ENCODE measurements around the gene SSR2.
A peak's percentile ranks its signal among the peaks of the same experiment; 100 is the strongest.
"Not testable (repeated sequence)": the region's sequence is repeated elsewhere in the genome, so short reads cannot be mapped to it uniquely, and the experiment has no call there.

Gene SSR2

GRCh38 chr1:155990005-155990739 is 30.6 kb downstream of the SSR2 start:
- no peak for DNase-seq

GRCh38 chr1:155989242-155990004 is 31.3 kb downstream of the SSR2 start:
- peak; percentile 78 for DNase-seq

- not testable (repeated sequence) for DNase-seq
Observed at GRCh38 chr1:155984903-155985645, 35.7 kb downstream of the SSR2 start.

- no peak for DNase-seq
Observed at GRCh38 chr1:155984341-155984740, 36.4 kb downstream of the SSR2 start.

GRCh38 chr1:155983191-155984024 is 37.3 kb downstream of the SSR2 start:
- no peak for DNase-seq

GRCh38 chr1:155982106-155982505 is 38.6 kb downstream of the SSR2 start:
- DNase-seq: no peak

- no peak for DNase-seq
Observed at GRCh38 chr1:155981266-155982088, 39.3 kb downstream of the SSR2 start.

GRCh38 chr1:155979597-155980343 is 41.0 kb downstream of the SSR2 start:
- no peak for DNase-seq

GRCh38 chr1:155978973-155979429 is 41.8 kb downstream of the SSR2 start:
- no peak for DNase-seq

GRCh38 chr1:155978325-155978972 is 42.3 kb downstream of the SSR2 start, which contains the start of gene ARHGEF2:
TSS of gene ARHGEF2 (minus strand) at chr1:155978547. CDS start at chr1:155978427, 120 bp downstream.
- peak; percentile 79 for DNase-seq

- peak; percentile 32 for DNase-seq
Observed at GRCh38 chr1:155977690-155978324, 42.9 kb downstream of the SSR2 start.

- no peak for DNase-seq
Observed at GRCh38 chr1:155976913-155977689, 43.6 kb downstream of the SSR2 start.

GRCh38 chr1:155976062-155976912 is 44.5 kb downstream of the SSR2 start:
- DNase-seq: peak; percentile 77

- no peak for DNase-seq
Observed at GRCh38 chr1:155975375-155976061, 45.2 kb downstream of the SSR2 start.

- DNase-seq: no peak
Observed at GRCh38 chr1:155974208-155975115, 46.3 kb downstream of the SSR2 start.

- DNase-seq: no peak
Observed at GRCh38 chr1:155973723-155974122, 47.0 kb downstream of the SSR2 start.
